Endothelial cell of umbilical vein (primary cell): ENCODE data around the gene MZB1. TPM values are rescaled to one million over a fixed set of nuclear protein-coding genes. Genes with fewer than 3 reads are reported as not detected.

ENCODE experiments used
- BruUV-seq: library from RNA; stranded (reverse); fragments of 400-500 nt; replicated peaks from 2 replicates; lab custom pipeline; 2021; lab: Mats Ljungman, UMichigan
- CTCF ChIA-PET: fragments of 300-600, 350-600 bp; sonication (Branson Sonifier 250); formaldehyde crosslinking; loops from one replicate; lab custom pipeline; 2021; ENCODE audit warnings: antibody characterized with exemption, inconsistent platforms; lab: Charles Lee
- POLR2A ChIA-PET: fragments of 300-600, 350-600 bp; sonication (Branson Sonifier 250); formaldehyde crosslinking; loops from one replicate; lab custom pipeline; 2021; ENCODE audit warnings: antibody characterized with exemption, inconsistent platforms; lab: Charles Lee
- DNase-seq: peaks from one replicate; pipeline ENCODE4 v3.0.0-alpha.2; 2011; ENCODE audit warnings: low read depth, low spot score
- FAIRE-seq: peaks from 2 replicates; lab custom pipeline; 2011; peaks lifted over from hg19 to GRCh38; lab: Jason Lieb, UNC
- H2AFZ ChIP-seq: 2 replicates; pipeline ENCODE4 v1.6.0; 2012; ENCODE audit warnings: low read depth, low read length, control low read depth, inconsistent platforms
- H3K27ac ChIP-seq: 2 replicates; pipeline ENCODE4 v1.5.1; 2011; ENCODE audit warnings: low read depth, mild to moderate bottlenecking, control low read depth, low read length, moderate library complexity; ENCODE audit not compliant: insufficient read depth
- H3K27me3 ChIP-seq, 2 experiments: 2 replicates each; pipeline versions ENCODE4 v1.6.0 to v1.6.1; 2011; ENCODE audit warnings: low read length in 2 of 2, mixed read lengths in 1 of 2; ENCODE audit not compliant: control insufficient read depth in 2 of 2, insufficient read depth in 2 of 2
- H3K36me3 ChIP-seq, 2 experiments: 2 replicates in 1 of 2; 3 replicates in 1 of 2; pipeline ENCODE4 v1.5.1; 2011; ENCODE audit warnings: low read length in 2 of 2, mild to moderate bottlenecking in 1 of 2, moderate library complexity in 1 of 2; ENCODE audit not compliant: control insufficient read depth in 2 of 2, insufficient read depth in 2 of 2; ENCODE audit errors: extremely low read depth in 1 of 2
- H3K4me1 ChIP-seq: 3 replicates; pipeline ENCODE4 v1.5.1; 2011; ENCODE audit warnings: mild to moderate bottlenecking, low read length; ENCODE audit not compliant: control insufficient read depth, insufficient read depth; ENCODE audit errors: extremely low read depth
- H3K4me2 ChIP-seq: 2 replicates; pipeline ENCODE4 v1.6.1; 2011; ENCODE audit warnings: low read length, control low read depth, mixed read lengths; ENCODE audit not compliant: insufficient read depth
- H3K4me3 ChIP-seq, 3 experiments: fragments of 200-600 bp in 1 of 3; sonication (generic), shearing (Covaris generic) in 1 of 3; replicated peaks in 1 of 3; 2 replicates each; pipeline ENCODE4 v1.5.1; 2011 to 2016; ENCODE audit warnings: control low read depth in 3 of 3, low read length in 3 of 3, mild to moderate bottlenecking in 2 of 3, inconsistent platforms in 1 of 3, low read depth in 1 of 3, moderate library complexity in 1 of 3; ENCODE audit not compliant: insufficient read depth in 1 of 3
- H3K79me2 ChIP-seq: 2 replicates; pipeline ENCODE4 v1.6.0; 2012; ENCODE audit warnings: low read length, inconsistent platforms; ENCODE audit not compliant: control insufficient read depth, insufficient read depth
- H3K9ac ChIP-seq: replicated peaks from 2 replicates; pipeline ENCODE3; 2011; ENCODE audit warnings: low read length, control low read depth; ENCODE audit not compliant: insufficient read depth; ENCODE audit errors: extremely low read depth
- H3K9me1 ChIP-seq: replicated peaks from 3 replicates; pipeline ENCODE4 v1.6.0; 2011; ENCODE audit warnings: mild to moderate bottlenecking, low read length; ENCODE audit not compliant: control insufficient read depth, insufficient read depth; ENCODE audit errors: extremely low read depth
- H3K9me3 ChIP-seq: replicated peaks from 2 replicates; pipeline ENCODE4 v1.5.1; 2012; ENCODE audit warnings: low read length, inconsistent platforms; ENCODE audit not compliant: control insufficient read depth, insufficient read depth
- H4K20me1 ChIP-seq: replicated peaks from 2 replicates; pipeline ENCODE3; 2011; ENCODE audit warnings: mild to moderate bottlenecking, low read length; ENCODE audit not compliant: control insufficient read depth, insufficient read depth; ENCODE audit errors: extremely low read depth
- EZH2 ChIP-seq: IDR thresholded peaks from 2 replicates; pipeline ENCODE4 v1.6.1; 2012; ENCODE audit warnings: borderline replicate concordance, low read depth, mild to moderate bottlenecking, moderate library complexity, low read length, inconsistent platforms; ENCODE audit not compliant: severe bottlenecking
- FOS ChIP-seq: IDR thresholded peaks from 2 replicates; pipeline ENCODE4 v1.6.1; 2011; ENCODE audit warnings: mild to moderate bottlenecking, low read length, moderate library complexity, borderline replicate concordance; ENCODE audit not compliant: insufficient read depth
- GATA2 ChIP-seq: IDR thresholded peaks from 2 replicates; pipeline ENCODE4 v1.7.0; 2011; ENCODE audit warnings: low read depth, mild to moderate bottlenecking, moderate library complexity, mixed read lengths, low read length; ENCODE audit not compliant: insufficient read length, insufficient read depth
- JUN ChIP-seq: IDR thresholded peaks from 2 replicates; pipeline ENCODE4 v1.6.1; 2011; ENCODE audit warnings: borderline replicate concordance, low read depth; ENCODE audit not compliant: insufficient read length, insufficient read depth
- MYC ChIP-seq: IDR thresholded peaks from one replicate; pipeline ENCODE4 v1.6.1; 2011; ENCODE audit warnings: mild to moderate bottlenecking, low read depth, low read length
- POLR2A ChIP-seq: IDR thresholded peaks from 2 replicates; pipeline ENCODE4 v1.6.1; 2012; ENCODE audit warnings: low read depth, mild to moderate bottlenecking, control low read depth, low read length
- POLR2AphosphoS5 ChIP-seq: IDR thresholded peaks from 2 replicates; pipeline ENCODE4 v1.6.1; 2012; ENCODE audit warnings: low read depth, mild to moderate bottlenecking, control low read depth, low read length, moderate library complexity; ENCODE audit not compliant: insufficient read depth
- dilution Hi-C: fragments of 300-500 bp; cut with MboI; formaldehyde crosslinking; loops from one replicate; pipeline ENCODE4 v1.15.0; 2019; ENCODE audit warnings: low sequenced_read_pairs; ENCODE audit not compliant: extremely low pct_ligation_motif_present
- intact Hi-C: fragments of 100-400 bp; cut with micrococcal nuclease; formaldehyde crosslinking; loops from one replicate; pipeline ENCODE4 v1.10.0; 2022
- polyA plus RNA-seq, 4 experiments: library from polyadenylated mRNA; depleted of rRNA in 3 of 4; stranded (reverse) in 3 of 4; unstranded in 1 of 4; fragments of >200 nt; gene quantifications; 2 replicates each; pipeline versions ENCODE4 v1.2.1 to v1.2.3, GENCODE V29; 2011 to 2012; ENCODE audit warnings: missing spikeins in 1 of 4
- total RNA-seq: library from RNA; stranded (reverse); gene quantifications from 2 replicates; pipeline ENCODE4 v1.2.3, GENCODE V29; 2021
- TF ChIP-seq, protein P1 (sequence below): IDR thresholded peaks from 2 replicates; pipeline ENCODE4 v1.6.1; 2011; ENCODE audit not compliant: insufficient read depth, insufficient read length
- TF ChIP-seq, protein P2 (sequence below), 2 donors: IDR thresholded peaks; 1 replicate in 1 of 2; 2 replicates in 1 of 2; pipeline ENCODE4 v1.5.1; 2011; ENCODE audit warnings: low read length in 2 of 2, mild to moderate bottlenecking in 2 of 2, moderate library complexity in 2 of 2, control low read depth in 1 of 2, inconsistent platforms in 1 of 2, low read depth in 1 of 2; ENCODE audit not compliant: insufficient read depth in 1 of 2; ENCODE audit errors: extremely low read depth in 1 of 2

MZB1 gene
- total and polyA plus RNA-seq, 2 donors (not counting 3 experiments of a cell fraction or from before 2014, with no cell fraction given) = not detected

DNA sequence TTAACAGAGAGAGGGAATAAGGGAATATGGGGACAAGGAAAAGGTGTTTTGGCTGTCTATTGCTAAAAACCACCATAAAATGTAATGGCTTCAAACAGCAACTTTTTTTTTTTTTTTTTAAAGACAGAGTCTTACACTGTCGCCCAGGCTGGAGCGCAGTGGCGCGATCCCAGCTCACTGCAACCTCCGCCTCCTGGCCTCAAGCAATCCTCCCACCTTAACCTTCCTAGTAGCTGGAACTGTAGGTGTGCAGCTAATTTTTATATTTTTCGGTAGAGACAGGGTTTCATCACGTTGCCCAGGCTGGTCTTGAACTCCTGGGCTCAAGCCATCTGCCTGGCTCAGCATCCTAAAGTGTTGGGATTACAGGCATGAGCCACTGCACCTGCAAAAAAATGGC lies 18.5 kb upstream of the MZB1 start:
- H3K9ac ChIP-seq = no peak overlapping the region
- H2AFZ ChIP-seq = no peak overlapping the region
- H3K4me2 ChIP-seq = no peak overlapping the region
- BruUV-seq = no TSS peak
- no peak for FAIRE-seq
- peaks cover 10% of the 10 kb centered on the region for H3K4me1 ChIP-seq
- no peak overlapping the region for H3K27ac ChIP-seq
- ChIA-PET POLR2A (no interaction called here), CTCF (interaction anchor here (1.6 kb wide), 1 partner anchor 10 kb away, joined by 3 read pairs; no protein-coding TSS in a partner anchor)
- dilution Hi-C loops (no loop called here), intact Hi-C loops (loop anchor here (10.0 kb wide), 1 partner anchor 213 kb away; the partner anchor contains the start of gene SIL1)
- no peaks in the 10 kb centered on the region for H3K79me2 ChIP-seq
- H3K9me1 ChIP-seq = no peaks in the 10 kb centered on the region
- no peaks in the 10 kb centered on the region for H3K9me3 ChIP-seq
- no peak for DNase-seq
- peaks cover 0 to under 1% of the 10 kb centered on the region in 2 experiments for H3K36me3 ChIP-seq
- no peak overlapping the region for H3K4me3 ChIP-seq
- TF ChIP-seq JUN (no peak), POLR2A (no peak), EZH2 (no peak), POLR2AphosphoS5 (no peak), FOS (no peak), MYC (no peak), GATA2 (no peak)
- TF ChIP-seq, protein P1, sequence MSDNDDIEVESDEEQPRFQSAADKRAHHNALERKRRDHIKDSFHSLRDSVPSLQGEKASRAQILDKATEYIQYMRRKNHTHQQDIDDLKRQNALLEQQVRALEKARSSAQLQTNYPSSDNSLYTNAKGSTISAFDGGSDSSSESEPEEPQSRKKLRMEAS = no peak
- TF ChIP-seq, protein P2, sequence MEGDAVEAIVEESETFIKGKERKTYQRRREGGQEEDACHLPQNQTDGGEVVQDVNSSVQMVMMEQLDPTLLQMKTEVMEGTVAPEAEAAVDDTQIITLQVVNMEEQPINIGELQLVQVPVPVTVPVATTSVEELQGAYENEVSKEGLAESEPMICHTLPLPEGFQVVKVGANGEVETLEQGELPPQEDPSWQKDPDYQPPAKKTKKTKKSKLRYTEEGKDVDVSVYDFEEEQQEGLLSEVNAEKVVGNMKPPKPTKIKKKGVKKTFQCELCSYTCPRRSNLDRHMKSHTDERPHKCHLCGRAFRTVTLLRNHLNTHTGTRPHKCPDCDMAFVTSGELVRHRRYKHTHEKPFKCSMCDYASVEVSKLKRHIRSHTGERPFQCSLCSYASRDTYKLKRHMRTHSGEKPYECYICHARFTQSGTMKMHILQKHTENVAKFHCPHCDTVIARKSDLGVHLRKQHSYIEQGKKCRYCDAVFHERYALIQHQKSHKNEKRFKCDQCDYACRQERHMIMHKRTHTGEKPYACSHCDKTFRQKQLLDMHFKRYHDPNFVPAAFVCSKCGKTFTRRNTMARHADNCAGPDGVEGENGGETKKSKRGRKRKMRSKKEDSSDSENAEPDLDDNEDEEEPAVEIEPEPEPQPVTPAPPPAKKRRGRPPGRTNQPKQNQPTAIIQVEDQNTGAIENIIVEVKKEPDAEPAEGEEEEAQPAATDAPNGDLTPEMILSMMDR (IDR thresholded peaks at IDR 0.05; ENCODE audit: extremely low read depth in 1 of 2, insufficient read depth in 1 of 2, low read depth in 1 of 2, low read length in 2 of 2) = no peak
- H4K20me1 ChIP-seq = no peaks in the 10 kb centered on the region
- no peaks in the 10 kb centered on the region for H3K27me3 ChIP-seq
